SK-N-MC (cell line): ENCODE results near the gene WFDC2.

Experiments used
- EZH2 ChIP-seq: fragments of 200-600 bp; sonication (generic); IDR thresholded peaks from one replicate; pipeline ENCODE4 v1.6.1; 2017; ENCODE audit warnings: antibody characterized with exemption
- POLR2AphosphoS5 ChIP-seq: IDR thresholded peaks from 2 replicates; pipeline ENCODE4 v1.6.1; 2012; ENCODE audit warnings: mild to moderate bottlenecking, low read depth, low read length, borderline replicate concordance

DNA sequence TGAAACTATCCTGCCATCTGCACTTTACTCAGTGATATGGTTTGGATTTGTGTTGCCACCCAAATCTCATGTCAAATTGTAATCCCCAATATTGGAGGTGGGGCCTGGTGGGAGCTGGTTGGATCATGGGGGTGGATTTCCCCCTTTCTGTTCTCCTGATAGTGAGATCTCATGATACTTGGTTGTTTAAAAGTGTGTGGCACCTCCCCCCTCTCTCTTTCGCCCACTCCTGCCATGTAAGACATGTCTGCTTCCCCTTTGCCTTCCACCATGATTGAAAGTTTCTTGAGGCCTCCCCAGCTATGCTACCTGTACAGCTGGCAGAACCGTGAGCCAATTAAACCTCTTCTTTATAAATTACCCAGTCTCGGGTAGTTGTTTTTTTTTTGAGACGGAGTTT is 35.6 kb upstream of the WFDC2 start:
- TF ChIP-seq EZH2 (no peak), POLR2AphosphoS5 (no peak)
